K562 (cell line): ENCODE data around the gene LSM4. TPM values are rescaled to one million over a fixed set of nuclear protein-coding genes. Genes with fewer than 3 reads are reported as not detected.

Source experiments
- ADNP ChIP-seq: fragments of 200-800 bp; sonication (Bioruptor generic); IDR thresholded peaks from 2 replicates; pipeline ENCODE4 v1.6.1; 2016; ENCODE audit warnings: missing genetic modification characterization, missing compliant biosample characterization
- BACH1 ChIP-seq: fragments of 200-800 bp; sonication (Bioruptor generic); IDR thresholded peaks from 2 replicates; pipeline ENCODE4 v1.6.1; 2016; ENCODE audit warnings: missing genetic modification characterization, missing compliant biosample characterization
- EGR1 ChIP-seq: fragments of 450-650 bp; conservative IDR thresholded peaks from 2 replicates; pipeline ENCODE4 v1.6.1; 2017; ENCODE audit warnings: mild to moderate bottlenecking
- ELF4 ChIP-seq: fragments of 450-650 bp; formaldehyde crosslinking; IDR thresholded peaks from 2 replicates; pipeline ENCODE4 v1.4.0; 2022; ENCODE audit warnings: missing genetic modification characterization
- EP300 ChIP-seq: IDR thresholded peaks from 2 replicates; pipeline ENCODE4 v1.6.1; 2012; ENCODE audit warnings: low read length, improper control_type of control experiment
- GABPA ChIP-seq: fragments of 200-800 bp; sonication (Bioruptor generic); conservative IDR thresholded peaks from 2 replicates; pipeline ENCODE4 v1.6.1; 2016; ENCODE audit warnings: low read depth, missing genetic modification characterization, missing compliant biosample characterization
- HDAC8 ChIP-seq: fragments of 450-650 bp; IDR thresholded peaks from 2 replicates; pipeline ENCODE4 v1.6.1; 2016; ENCODE audit warnings: mild to moderate bottlenecking, missing genetic modification characterization, moderate library complexity, missing compliant biosample characterization
- HMG20B ChIP-seq: fragments of 250-450 bp; sonication (Bioruptor Pico); IDR thresholded peaks from 2 replicates; pipeline ENCODE4 v1.5.0; 2021; ENCODE audit warnings: mild to moderate bottlenecking
- HNRNPH1 ChIP-seq: fragments of 200-400 bp; formaldehyde crosslinking; optimal IDR thresholded peaks from 2 replicates; pipeline ENCODE3; 2017; ENCODE audit warnings: low read depth, mild to moderate bottlenecking, low read length, moderate library complexity
- HSF4 ChIP-seq: fragments of 250-450 bp; sonication (Bioruptor Pico); IDR thresholded peaks from 2 replicates; pipeline ENCODE4 v2.1.2; 2022; ENCODE audit warnings: mild to moderate bottlenecking, moderate library complexity, borderline replicate concordance
- ILF3 ChIP-seq: fragments of 450-650 bp; IDR thresholded peaks from 2 replicates; pipeline ENCODE4 v1.6.1; 2018; ENCODE audit warnings: antibody characterized with exemption, mild to moderate bottlenecking, moderate library complexity, borderline replicate concordance
- POLR2B ChIP-seq: fragments of 450-650 bp; IDR thresholded peaks from 2 replicates; pipeline ENCODE4 v1.6.1; 2018; ENCODE audit warnings: low read depth; ENCODE audit not compliant: partially characterized antibody
- PTTG1 ChIP-seq: fragments of 450-650 bp; IDR thresholded peaks from 2 replicates; pipeline ENCODE4 v1.6.1; 2016; ENCODE audit warnings: low read depth, mild to moderate bottlenecking, missing genetic modification characterization, missing compliant biosample characterization
- RUNX1 ChIP-seq: sonication (generic); IDR thresholded peaks from 2 replicates; pipeline ENCODE4 v1.6.1; 2016; ENCODE audit warnings: antibody characterized with exemption, low read depth
- SMARCE1 ChIP-seq: fragments of 450-650 bp; IDR thresholded peaks from 2 replicates; pipeline ENCODE4 v1.7.1; 2016; ENCODE audit warnings: mild to moderate bottlenecking
- SUPT5H ChIP-seq: fragments of 450-650 bp; IDR thresholded peaks from 2 replicates; pipeline ENCODE4 v1.6.1; 2016
- TAF7 ChIP-seq: fragments of 450-650 bp; IDR thresholded peaks from 2 replicates; pipeline ENCODE4 v1.6.1; 2016; ENCODE audit warnings: missing genetic modification characterization, missing compliant biosample characterization
- TBP ChIP-seq: optimal IDR thresholded peaks from 2 replicates; pipeline ENCODE3; 2011; ENCODE audit warnings: low read depth, low read length, improper control_type of control experiment
- THAP7 ChIP-seq: fragments of 250-450 bp; sonication (Bioruptor Pico); IDR thresholded peaks from 2 replicates; pipeline ENCODE4 v1.5.0; 2021
- U2AF1 ChIP-seq: fragments of 200-400 bp; formaldehyde crosslinking; optimal IDR thresholded peaks from 2 replicates; pipeline ENCODE3; 2017; ENCODE audit warnings: mild to moderate bottlenecking, low read depth, low read length, moderate library complexity
- ZNF134 ChIP-seq: fragments of 250-450 bp; sonication (Bioruptor Pico); conservative IDR thresholded peaks from 2 replicates; pipeline ENCODE4 v1.4.0; 2020
- ZNF146 ChIP-seq: IDR thresholded peaks from one replicate; pipeline ENCODE4 v1.6.1; 2018; ENCODE audit warnings: missing compliant biosample characterization; ENCODE audit not compliant: unreplicated experiment
- ZNF644 ChIP-seq: fragments of 200-800 bp; sonication (Bioruptor generic); IDR thresholded peaks from 2 replicates; pipeline ENCODE4 v1.6.1; 2016; ENCODE audit warnings: low read depth, missing genetic modification characterization, missing compliant biosample characterization
- ZNF668 ChIP-seq: fragments of 250-450 bp; sonication (Bioruptor Pico); IDR thresholded peaks from 2 replicates; pipeline ENCODE4 v1.8.0; 2022; ENCODE audit warnings: mild to moderate bottlenecking, inconsistent platforms
- polyA plus RNA-seq, 8 experiments: library from polyadenylated mRNA; depleted of rRNA in 4 of 8; stranded (reverse) in 5 of 8; unstranded in 3 of 8; fragments of >200 nt; fragmentation: Nextera tagmentation in 2 of 8; fragmentation: Illumina TruSeq in 1 of 8; extraction: Ambion mirVana in 2 of 8; extraction: Trizol in 1 of 8; gene quantifications; 2 replicates each; pipeline versions ENCODE4 v1.2.1 to v1.2.3, GENCODE V29; 2011 to 2014; ENCODE audit warnings: inconsistent platforms in 1 of 8, missing spikeins in 1 of 8
- total RNA-seq, 7 experiments: library from RNA; depleted of rRNA in 6 of 7; stranded (reverse); fragments of >200 nt in 6 of 7; fragmentation: Illumina TruSeq in 2 of 7; extraction: Trizol in 2 of 7; gene quantifications; 2 replicates each; pipeline versions ENCODE4 v1.2.1 to v1.2.3, GENCODE V29; 2011 to 2021; ENCODE audit warnings: low replicate concordance in 1 of 7
- TF ChIP-seq, protein P1 (sequence below): sonication (generic); IDR thresholded peaks from 2 replicates; pipeline ENCODE4 v1.6.1; 2016
- TF ChIP-seq, protein P2 (sequence below), 2 experiments: fragments of 450-650 bp in 1 of 2; IDR thresholded peaks; 2 replicates each; pipeline ENCODE4 v1.6.1; 2011 to 2017; ENCODE audit warnings: low read depth in 2 of 2, antibody characterized with exemption in 1 of 2, borderline replicate concordance in 1 of 2, low read length in 1 of 2, mild to moderate bottlenecking in 1 of 2, mixed read lengths in 1 of 2; ENCODE audit not compliant: control insufficient read depth in 1 of 2

LSM4 gene
- total and polyA plus RNA-seq, 9 of the 15 experiments (the other 6 are each of a cell fraction or from before 2014, with no cell fraction given) = 11.9 to 763 (median 202) TPM

- peak; percentile 31; the same call in 1 of the 2 replicates for TF ChIP-seq HMG20B (CRISPR knock-in tag)
- peak; percentile 80 for TF ChIP-seq SUPT5H
- TF ChIP-seq, protein P1, sequence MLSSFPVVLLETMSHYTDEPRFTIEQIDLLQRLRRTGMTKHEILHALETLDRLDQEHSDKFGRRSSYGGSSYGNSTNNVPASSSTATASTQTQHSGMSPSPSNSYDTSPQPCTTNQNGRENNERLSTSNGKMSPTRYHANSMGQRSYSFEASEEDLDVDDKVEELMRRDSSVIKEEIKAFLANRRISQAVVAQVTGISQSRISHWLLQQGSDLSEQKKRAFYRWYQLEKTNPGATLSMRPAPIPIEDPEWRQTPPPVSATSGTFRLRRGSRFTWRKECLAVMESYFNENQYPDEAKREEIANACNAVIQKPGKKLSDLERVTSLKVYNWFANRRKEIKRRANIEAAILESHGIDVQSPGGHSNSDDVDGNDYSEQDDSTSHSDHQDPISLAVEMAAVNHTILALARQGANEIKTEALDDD = no peak
- peak; percentile 99 for TF ChIP-seq EGR1
- TF ChIP-seq TAF7 (tag) = peak; percentile 47
- TF ChIP-seq ELF4 (CRISPR knock-in tag) = no peak
- TF ChIP-seq RUNX1 = no peak; the same call in 1 of the 2 replicates
- TF ChIP-seq, protein P2, sequence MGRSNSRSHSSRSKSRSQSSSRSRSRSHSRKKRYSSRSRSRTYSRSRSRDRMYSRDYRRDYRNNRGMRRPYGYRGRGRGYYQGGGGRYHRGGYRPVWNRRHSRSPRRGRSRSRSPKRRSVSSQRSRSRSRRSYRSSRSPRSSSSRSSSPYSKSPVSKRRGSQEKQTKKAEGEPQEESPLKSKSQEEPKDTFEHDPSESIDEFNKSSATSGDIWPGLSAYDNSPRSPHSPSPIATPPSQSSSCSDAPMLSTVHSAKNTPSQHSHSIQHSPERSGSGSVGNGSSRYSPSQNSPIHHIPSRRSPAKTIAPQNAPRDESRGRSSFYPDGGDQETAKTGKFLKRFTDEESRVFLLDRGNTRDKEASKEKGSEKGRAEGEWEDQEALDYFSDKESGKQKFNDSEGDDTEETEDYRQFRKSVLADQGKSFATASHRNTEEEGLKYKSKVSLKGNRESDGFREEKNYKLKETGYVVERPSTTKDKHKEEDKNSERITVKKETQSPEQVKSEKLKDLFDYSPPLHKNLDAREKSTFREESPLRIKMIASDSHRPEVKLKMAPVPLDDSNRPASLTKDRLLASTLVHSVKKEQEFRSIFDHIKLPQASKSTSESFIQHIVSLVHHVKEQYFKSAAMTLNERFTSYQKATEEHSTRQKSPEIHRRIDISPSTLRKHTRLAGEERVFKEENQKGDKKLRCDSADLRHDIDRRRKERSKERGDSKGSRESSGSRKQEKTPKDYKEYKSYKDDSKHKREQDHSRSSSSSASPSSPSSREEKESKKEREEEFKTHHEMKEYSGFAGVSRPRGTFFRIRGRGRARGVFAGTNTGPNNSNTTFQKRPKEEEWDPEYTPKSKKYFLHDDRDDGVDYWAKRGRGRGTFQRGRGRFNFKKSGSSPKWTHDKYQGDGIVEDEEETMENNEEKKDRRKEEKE (IDR thresholded peaks at IDR 0.05; ENCODE audit: borderline replicate concordance in 1 of 2, control insufficient read depth in 1 of 2, low read depth in 2 of 2, low read length in 1 of 2) = no peak
- no peak for TF ChIP-seq ZNF668
- peak; percentile 64; the same call in 1 of the 2 replicates for TF ChIP-seq HDAC8 (tag)
- TF ChIP-seq U2AF1 = no peak
- TF ChIP-seq ZNF146 (CRISPR knock-in tag) = peak; percentile 0
- no peak for TF ChIP-seq EP300
- peak; percentile 81 for TF ChIP-seq POLR2B
- TF ChIP-seq PTTG1 (tag) = no peak
- no peak for TF ChIP-seq ILF3
- no peak for TF ChIP-seq BACH1
- TF ChIP-seq ZNF644 (tag) = no peak
- TF ChIP-seq ADNP (tag) = no peak
- peak; percentile 93 for TF ChIP-seq GABPA (tag)
- TF ChIP-seq THAP7 (CRISPR knock-in tag) = peak; percentile 70; the same call in 1 of the 2 replicates
- no peak for TF ChIP-seq HSF4 (CRISPR knock-in tag)
- TF ChIP-seq TBP = peak; percentile 44
- TF ChIP-seq HNRNPH1 = no peak
- no peak for TF ChIP-seq ZNF134
- 0 out of 2 replicates have a peak, but pooled peaks have one; percentile 18 for TF ChIP-seq SMARCE1
Measured at GRCh38 chr19:18291590-18292461, 31.1 kb downstream of the LSM4 start (continued).
